ENCODE data around the gene PRSS2. TPM values are rescaled to one million over a fixed set of nuclear protein-coding genes. Genes with fewer than 3 reads are reported as not detected.

Gene PRSS2
- total RNA-seq, 2 donors from 2014 or later, result not detected

DNA sequence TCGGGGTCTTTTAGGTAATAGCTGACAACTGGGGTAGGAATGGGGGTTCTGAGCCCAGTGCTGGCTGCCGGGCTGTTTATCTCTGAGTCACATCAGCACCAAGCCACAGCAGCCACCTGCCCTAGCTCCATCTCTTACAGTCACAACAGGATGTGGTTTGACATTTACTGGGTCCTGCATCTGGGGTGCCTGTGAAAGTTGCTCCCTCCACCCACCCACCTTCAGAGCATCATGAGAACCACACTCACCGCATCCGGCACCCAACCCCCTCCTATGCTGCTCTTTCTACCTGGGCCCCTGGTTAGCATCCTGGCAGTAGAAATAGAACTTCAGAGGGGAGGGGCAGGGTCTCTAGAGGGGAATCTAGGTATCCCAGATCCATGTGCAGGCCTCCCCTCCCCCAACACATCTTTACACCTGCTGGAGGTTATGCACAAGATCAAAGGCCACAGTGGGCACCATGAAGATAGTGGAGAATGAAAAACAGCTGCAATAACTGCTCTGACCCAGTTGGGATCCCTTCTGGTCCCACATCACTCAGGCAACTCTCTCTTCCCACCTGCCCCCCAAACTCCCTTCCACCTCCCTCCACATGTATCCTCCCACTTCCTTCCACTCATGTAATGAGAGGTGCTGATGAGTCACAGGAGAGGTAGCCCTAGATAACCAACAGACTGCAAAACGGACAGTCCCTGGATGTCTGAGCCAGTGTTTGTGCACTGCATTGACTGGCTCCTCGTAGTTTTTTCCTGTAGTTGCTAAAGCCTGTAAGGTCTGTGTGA is 38.2 kb downstream of the PRSS2 start:
- Mint-ChIP-seq H3K27ac (peak overlapping the region; percentile 98), H3K9me3 (no peaks in the 10 kb centered on the region), H3K27me3 (no peaks in the 10 kb centered on the region), H3K36me3 (ENCODE audit: low read depth) (peaks cover 60% of the 10 kb centered on the region), H3K4me3 (peak overlapping the region; percentile 92), H3K4me1 (peaks cover 78% of the 10 kb centered on the region)
- peak; percentile 71 for ATAC-seq (replicated peaks)

DNA sequence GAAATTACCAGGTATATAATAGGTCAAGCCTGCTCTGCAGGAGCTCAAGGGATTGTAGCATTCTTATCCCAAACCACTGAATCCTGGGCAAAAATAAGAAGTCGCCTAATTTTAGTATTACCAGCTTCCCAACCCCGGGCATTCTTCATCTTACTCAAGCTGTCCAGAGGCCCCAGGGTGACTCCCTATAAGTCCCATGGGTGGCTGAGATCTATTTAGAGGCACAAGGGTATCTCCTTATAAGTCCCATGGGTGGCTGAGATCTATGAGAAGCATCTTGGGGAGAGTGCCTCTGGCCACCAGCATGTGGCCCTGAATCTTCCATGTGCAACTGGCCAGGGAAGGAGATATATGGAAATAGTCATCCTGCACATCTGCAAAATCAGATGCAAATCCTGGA is 38.9 kb downstream of the PRSS2 start:
- peaks cover 71% of the 10 kb centered on the region for H3K4me1 Mint-ChIP-seq
- no peaks in the 10 kb centered on the region for H3K9me3 Mint-ChIP-seq
- H3K36me3 Mint-ChIP-seq (ENCODE audit: low read depth), result peaks cover 54% of the 10 kb centered on the region
- H3K27ac Mint-ChIP-seq, result peak overlapping the region; percentile 98
- H3K27me3 Mint-ChIP-seq, result no peaks in the 10 kb centered on the region
- H3K4me3 Mint-ChIP-seq, result peak overlapping the region; percentile 92
- ATAC-seq (replicated peaks), result no peak

DNA sequence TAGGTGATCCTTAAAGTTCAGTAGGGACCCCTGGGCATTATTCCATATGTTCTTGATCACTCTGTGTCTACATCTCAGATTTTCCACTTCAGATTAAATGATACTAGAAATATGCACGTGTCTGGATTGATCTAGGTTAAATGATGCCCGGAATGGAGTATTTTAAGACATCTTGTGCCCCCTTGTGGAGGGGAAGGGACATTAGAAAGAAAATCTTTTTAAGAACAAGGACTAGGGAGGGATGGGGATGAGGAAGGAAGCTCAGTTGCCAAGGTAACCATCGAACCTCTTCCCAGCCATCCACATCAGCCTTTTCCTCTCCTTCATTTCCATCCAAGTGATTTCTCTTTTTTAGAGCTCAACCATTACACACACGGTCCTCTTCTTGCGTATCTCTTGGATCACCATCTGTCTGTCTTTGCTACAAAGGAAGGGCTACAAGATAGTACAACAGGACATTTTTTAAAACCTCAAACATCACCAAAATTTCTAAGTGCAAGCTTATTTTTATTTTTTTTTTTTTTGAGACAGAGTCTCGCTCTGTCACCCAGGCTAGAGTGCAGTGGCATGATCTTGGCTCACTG is 40.5 kb downstream of the PRSS2 start:
- H3K27ac Mint-ChIP-seq, result peak overlapping the region; percentile 98
- H3K4me1 Mint-ChIP-seq, result peaks cover 60% of the 10 kb centered on the region
- H3K9me3 Mint-ChIP-seq, result no peaks in the 10 kb centered on the region
- no peak for ATAC-seq (replicated peaks)
- H3K4me3 Mint-ChIP-seq, result peak overlapping the region; percentile 92
- H3K27me3 Mint-ChIP-seq, result no peaks in the 10 kb centered on the region
- H3K36me3 Mint-ChIP-seq (ENCODE audit: low read depth), result peaks cover 46% of the 10 kb centered on the region

DNA sequence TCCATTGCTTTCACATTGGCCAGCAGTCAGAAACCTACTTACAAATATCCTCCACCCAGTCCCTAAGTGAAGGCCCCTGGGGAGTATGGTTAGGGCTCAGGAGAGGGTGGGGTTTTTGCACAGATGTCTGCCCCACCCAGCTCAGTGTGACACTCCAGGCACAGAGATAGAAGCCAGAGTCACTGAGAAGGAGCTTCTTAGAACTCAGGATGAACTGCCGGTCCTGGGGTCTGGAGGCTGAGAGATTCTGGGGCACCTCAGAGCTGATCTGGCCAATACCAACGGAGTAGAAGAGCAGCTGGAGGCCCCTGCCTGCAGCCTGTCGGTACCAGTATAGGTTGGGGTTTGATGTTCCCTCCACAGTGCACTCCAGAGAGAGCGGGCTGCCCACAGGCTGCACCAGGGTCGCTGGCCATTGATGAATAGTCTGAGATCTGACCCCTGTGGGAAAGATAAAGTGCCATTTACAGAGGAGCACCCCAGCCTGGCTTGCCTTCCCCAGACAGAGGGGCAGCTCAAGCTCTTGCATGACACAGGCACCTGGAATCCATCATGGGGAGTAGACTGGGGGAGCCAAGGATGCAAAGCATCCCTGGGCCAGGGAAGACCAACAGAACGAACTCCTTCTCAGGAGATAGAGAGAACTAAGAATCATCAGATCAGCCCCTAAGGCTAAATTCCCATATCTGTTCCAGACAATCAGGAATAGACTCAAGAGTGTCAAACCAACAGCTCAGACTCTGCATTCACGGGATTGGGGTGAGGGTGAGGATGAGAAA is 41.9 kb downstream of the PRSS2 start:
- H3K27me3 Mint-ChIP-seq, result no peaks in the 10 kb centered on the region

DNA sequence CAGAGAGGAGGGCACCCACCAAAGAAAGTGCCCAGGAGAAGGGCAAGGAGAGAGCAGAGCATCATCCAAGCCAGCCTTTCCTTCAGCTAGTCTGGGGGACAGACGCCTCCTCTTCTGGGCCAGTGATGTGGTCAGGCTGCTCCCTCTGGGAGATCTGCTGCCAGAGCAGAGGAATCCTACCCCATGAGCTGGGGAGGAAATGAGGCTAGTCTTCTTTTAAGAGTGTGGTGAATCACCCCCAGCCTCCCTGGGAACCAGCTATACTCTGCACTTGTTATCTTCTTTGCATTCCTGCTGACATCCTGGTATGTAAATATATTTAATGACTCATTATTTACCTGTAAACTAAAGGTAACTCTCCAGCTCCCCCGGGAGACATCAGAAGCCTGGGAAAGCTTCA is 42.5 kb downstream of the PRSS2 start:
- peak overlapping the region; percentile 92 for H3K4me3 Mint-ChIP-seq
- peaks cover 44% of the 10 kb centered on the region for H3K4me1 Mint-ChIP-seq
- no peaks in the 10 kb centered on the region for H3K9me3 Mint-ChIP-seq
- H3K27ac Mint-ChIP-seq, result peak overlapping the region; percentile 98
- no peak for ATAC-seq (replicated peaks)
- H3K27me3 Mint-ChIP-seq, result no peaks in the 10 kb centered on the region
- peaks cover 31% of the 10 kb centered on the region for H3K36me3 Mint-ChIP-seq (ENCODE audit: low read depth)

More for the DNA sequence above, 41.9 kb downstream of the PRSS2 start:
- Mint-ChIP-seq H3K9me3 (no peaks in the 10 kb centered on the region), H3K27ac (peak overlapping the region; percentile 98), H3K4me3 (peak overlapping the region; percentile 92), H3K4me1 (peaks cover 50% of the 10 kb centered on the region), H3K36me3 (ENCODE audit: low read depth) (peaks cover 37% of the 10 kb centered on the region)
- ATAC-seq (replicated peaks), result no peak

DNA sequence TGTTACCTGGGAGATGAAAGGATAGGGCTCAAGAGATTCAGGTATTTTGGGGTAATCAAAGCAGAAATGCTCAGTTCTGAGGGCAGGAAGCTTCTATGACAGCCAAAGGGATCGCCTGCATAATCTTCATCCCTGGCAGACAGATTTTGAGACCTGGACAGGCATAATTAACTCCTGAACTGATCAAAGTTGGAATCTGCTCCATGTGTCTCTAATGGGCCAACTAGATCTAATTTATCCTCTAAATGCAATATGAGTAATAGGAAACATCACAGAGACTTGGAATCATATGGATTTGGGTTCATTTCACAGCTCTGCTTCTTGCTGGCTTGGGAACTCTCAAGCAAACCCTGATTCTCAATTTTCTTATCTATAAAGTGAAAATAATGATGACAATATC is 42.9 kb downstream of the PRSS2 start:
- no peak for ATAC-seq (replicated peaks)
- H3K27me3 Mint-ChIP-seq, result no peaks in the 10 kb centered on the region
- no peaks in the 10 kb centered on the region for H3K9me3 Mint-ChIP-seq
- H3K36me3 Mint-ChIP-seq (ENCODE audit: low read depth), result peaks cover 26% of the 10 kb centered on the region
- peak overlapping the region; percentile 92 for H3K4me3 Mint-ChIP-seq
- H3K27ac Mint-ChIP-seq, result peak overlapping the region; percentile 98
- peaks cover 42% of the 10 kb centered on the region for H3K4me1 Mint-ChIP-seq

DNA sequence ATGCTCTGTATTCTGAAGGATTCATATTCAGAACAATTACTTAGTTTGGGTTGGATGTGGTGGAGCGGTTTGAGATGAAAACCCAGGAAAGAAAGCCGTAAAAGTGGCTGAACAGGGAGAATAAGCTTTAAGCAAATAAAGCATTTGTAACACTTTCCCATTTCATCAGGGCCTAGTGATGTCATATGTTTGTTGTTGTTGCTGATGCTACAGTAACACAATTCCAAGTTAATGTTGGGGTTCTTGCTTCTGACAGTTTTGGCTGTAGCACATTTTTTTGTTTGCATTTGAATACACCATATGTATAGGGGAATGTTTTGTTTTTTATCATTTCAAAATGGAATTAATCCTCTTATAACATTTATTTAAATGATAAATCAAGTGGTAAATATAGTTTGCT is 43.7 kb downstream of the PRSS2 start:
- H3K27me3 Mint-ChIP-seq, result peaks cover 5% of the 10 kb centered on the region
- H3K27ac Mint-ChIP-seq, result no peak overlapping the region
- peaks cover 19% of the 10 kb centered on the region for H3K36me3 Mint-ChIP-seq (ENCODE audit: low read depth)
- ATAC-seq (replicated peaks), result no peak
- H3K4me3 Mint-ChIP-seq, result peak overlapping the region; percentile 14
- H3K9me3 Mint-ChIP-seq, result no peaks in the 10 kb centered on the region
- H3K4me1 Mint-ChIP-seq, result peaks cover 40% of the 10 kb centered on the region

DNA sequence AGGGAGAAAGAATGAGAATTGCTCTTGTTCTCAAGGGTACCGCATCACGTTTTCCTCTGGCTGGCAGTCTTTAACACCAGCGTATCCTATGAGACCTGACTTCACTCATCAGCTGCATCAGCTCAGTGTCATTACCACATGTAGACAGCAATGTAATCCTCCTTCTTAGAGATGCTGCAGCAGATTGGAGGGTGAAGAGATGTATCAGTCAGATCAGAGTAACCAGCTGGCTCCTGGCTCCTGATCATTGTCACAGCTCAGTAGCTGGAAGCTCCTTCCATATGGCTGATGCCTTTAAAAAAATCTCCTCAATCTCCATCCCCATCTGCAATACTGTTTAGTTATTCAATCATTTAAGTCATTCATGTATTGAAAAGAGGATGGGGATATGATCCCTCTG is 44.4 kb downstream of the PRSS2 start:
- no peaks in the 10 kb centered on the region for H3K9me3 Mint-ChIP-seq
- peaks cover 12% of the 10 kb centered on the region for H3K36me3 Mint-ChIP-seq (ENCODE audit: low read depth)
- no peak overlapping the region for H3K4me3 Mint-ChIP-seq
- H3K4me1 Mint-ChIP-seq, result peaks cover 34% of the 10 kb centered on the region
- ATAC-seq (replicated peaks), result no peak
- H3K27me3 Mint-ChIP-seq, result peaks cover 6% of the 10 kb centered on the region
- H3K27ac Mint-ChIP-seq, result no peak overlapping the region

DNA sequence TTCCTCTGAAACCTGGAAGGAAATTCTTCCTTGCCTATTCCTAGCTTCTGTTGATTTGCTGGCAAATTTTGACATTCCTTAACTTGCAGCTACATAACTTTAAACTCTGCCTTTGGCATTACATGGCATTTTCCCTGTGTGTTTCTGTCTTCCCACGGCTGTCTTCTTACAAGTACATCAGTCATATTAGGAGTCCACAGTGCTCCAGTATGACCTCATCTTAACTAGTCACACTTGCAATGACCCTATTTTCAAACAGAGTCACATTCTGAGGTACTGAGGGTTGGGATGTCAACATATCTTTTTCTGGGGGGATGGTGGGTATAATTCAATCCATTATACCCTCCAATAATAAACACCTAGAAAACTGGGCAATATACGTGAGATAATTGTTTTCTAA is 46.7 kb downstream of the PRSS2 start:
- Mint-ChIP-seq H3K4me1 (peaks cover 14% of the 10 kb centered on the region), H3K27me3 (peaks cover 9% of the 10 kb centered on the region), H3K4me3 (no peak overlapping the region), H3K9me3 (no peaks in the 10 kb centered on the region), H3K36me3 (ENCODE audit: low read depth) (no peaks in the 10 kb centered on the region), H3K27ac (no peak overlapping the region)
- peak; percentile 71 for ATAC-seq (replicated peaks)

DNA sequence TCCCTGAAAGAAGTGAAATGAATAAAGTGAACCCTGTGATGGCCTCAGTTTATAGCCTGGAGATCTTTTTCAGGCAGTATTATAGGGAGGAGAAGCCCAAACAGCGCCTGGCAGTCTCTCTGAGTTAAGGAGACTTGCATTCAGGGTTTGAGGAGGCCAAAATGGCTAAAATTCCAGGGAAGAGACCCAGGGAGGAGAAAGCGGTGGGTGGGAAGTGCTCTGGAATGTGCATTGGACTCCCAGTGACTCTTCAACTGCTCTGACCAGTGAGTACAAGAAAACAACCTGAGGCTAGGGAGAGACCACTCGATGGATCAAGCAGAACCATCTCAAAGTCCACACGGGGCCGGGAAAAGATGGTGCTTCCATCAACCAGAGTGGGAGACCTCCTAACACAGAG is 48.8 kb downstream of the PRSS2 start:
- Mint-ChIP-seq H3K9me3 (no peaks in the 10 kb centered on the region), H3K4me3 (no peak overlapping the region), H3K27ac (no peak overlapping the region), H3K27me3 (peaks cover 13% of the 10 kb centered on the region), H3K4me1 (peaks cover 8% of the 10 kb centered on the region), H3K36me3 (ENCODE audit: low read depth) (no peaks in the 10 kb centered on the region)
- ATAC-seq (replicated peaks), result no peak

DNA sequence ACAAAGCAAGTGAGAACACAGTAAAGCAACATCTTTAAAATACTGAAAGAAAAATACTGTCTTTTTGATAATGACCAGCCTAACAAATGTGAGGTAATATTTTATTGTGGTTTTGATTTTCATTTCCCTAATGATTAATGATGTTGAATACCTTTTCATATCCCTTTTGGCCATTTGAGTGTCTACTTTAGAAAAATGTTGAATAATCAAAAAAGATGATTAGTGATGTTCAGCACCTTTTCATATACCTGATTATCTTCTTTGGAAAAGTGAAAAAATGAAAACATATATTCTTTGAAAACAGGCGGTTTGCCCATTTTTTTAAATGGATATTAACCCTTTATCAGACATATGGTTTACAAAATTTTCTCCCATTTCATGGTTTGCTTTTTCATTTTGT is 51.9 kb downstream of the PRSS2 start:
- Mint-ChIP-seq H3K9me3 (no peaks in the 10 kb centered on the region), H3K36me3 (ENCODE audit: low read depth) (no peaks in the 10 kb centered on the region), H3K4me3 (no peak overlapping the region), H3K27me3 (peaks cover 13% of the 10 kb centered on the region), H3K4me1 (peaks cover 8% of the 10 kb centered on the region), H3K27ac (no peak overlapping the region)
- no peak for ATAC-seq (replicated peaks)

Other genes starting within 250 kb of the PRSS2 start
- gene PRSS1, start 21.5 kb upstream of the PRSS2 start, total RNA-seq, result not detected
- gene EPHB6, start 84.1 kb downstream of the PRSS2 start, total RNA-seq, result 10 to 100 TPM in 1 of 2 donors, 1 to 10 TPM in 1; 8.0 to 14.9 TPM
- gene TRPV6, start 114.8 kb downstream of the PRSS2 start, total RNA-seq, result under 1 TPM in 1 of 2 donors, not detected in 1; 0.16 TPM
- under 1 TPM in 1 of 2 donors, not detected in 1; 0.13 TPM for gene TRPV5, start 162.8 kb downstream of the PRSS2 start, total RNA-seq
- not detected for gene LLCFC1, start 168.5 kb downstream of the PRSS2 start, total RNA-seq
- gene KEL, start 191.4 kb downstream of the PRSS2 start, total RNA-seq, result 1 to 10 TPM in 1 of 2 donors, under 1 TPM in 1; 0.24 to 1.9 TPM

Measured in activated T-helper 17 cell treated with anti-CD3 and anti-CD28 coated beads, Interleukin-2, amount 50 U/mL, for 72 hours (primary cell).